Activated CD4-positive, alpha-beta T cell treated with anti-CD3 and anti-CD28 coated beads for 1 hour (primary cell): ENCODE results near the gene TMEM132C.

Source experiments
- DNase-seq: peaks from one replicate; pipeline ENCODE4 v3.0.0-alpha.2; 2020

TMEM132C gene

DNA sequence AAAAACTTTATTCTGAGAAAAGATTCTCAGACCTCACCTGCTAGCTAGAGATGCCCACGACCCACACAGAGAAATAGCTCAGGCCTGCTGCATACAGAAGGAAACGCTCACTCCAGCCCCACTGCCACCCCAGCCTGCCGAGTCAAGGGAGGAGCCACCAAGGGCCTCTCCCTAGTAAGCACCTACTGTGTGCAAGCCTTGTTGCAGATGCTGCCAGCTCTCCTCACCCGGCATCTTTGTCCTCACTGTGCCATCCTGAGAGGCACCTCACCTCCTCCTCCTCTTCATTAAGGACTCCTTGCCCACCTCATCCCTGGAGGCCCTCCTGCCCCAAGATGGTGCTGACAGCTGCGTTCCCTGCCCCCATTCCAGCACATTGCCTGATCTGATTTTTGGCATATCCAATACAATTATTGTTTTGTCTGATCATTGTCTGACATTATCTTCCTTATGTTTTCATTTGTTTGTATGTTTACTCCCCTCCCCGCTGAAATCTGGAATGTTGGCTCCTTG lies 359.9 kb downstream of the TMEM132C start:
- DNase-seq, result no peak

- DNase-seq, result no peak
Measured at GRCh38 chr12:128627659-128628058, 360.7 kb downstream of the TMEM132C start.

DNA sequence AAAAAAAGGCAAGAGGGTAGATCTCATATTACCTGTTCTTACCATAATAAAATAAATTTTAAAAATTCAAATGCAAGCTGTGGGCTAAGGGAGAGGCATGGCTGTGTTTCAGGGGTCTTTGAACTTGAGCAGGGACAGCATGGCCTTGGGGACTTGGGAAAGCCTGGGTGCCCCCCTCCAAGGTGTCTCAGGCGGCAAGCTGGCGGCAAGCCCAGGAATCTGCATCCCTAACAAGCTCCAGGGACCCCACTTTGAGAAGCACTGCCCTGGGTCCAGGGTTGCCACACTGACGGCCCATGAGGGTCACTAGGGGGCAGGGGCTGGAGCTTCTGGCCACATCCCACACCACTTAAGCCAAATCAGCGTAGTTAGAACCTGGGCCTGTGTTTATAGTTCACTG lies 363.0 kb downstream of the TMEM132C start:
- DNase-seq, result no peak

- no peak for DNase-seq
Measured at GRCh38 chr12:128637642-128638606, 371.0 kb downstream of the TMEM132C start.

- no peak for DNase-seq
Measured at GRCh38 chr12:128639089-128639488, 372.1 kb downstream of the TMEM132C start.

DNA sequence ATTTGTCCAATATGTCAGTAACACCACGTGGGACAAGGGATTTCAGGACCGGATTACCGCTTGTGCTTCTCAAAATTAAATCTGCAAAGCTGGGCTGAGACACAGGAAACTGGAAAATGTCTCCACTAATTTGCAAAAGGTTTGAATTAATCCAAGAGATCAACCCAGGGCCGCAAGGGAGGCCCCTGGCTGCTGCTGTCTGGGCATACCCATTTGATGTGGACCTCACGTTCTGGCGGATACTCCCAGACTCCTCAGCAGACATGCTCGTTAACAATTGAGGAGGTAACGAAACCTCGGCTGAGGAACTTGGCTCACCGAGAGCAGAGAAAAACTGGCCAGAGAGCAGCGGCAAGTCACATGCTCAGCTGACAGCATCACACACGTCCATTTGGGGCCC lies 376.2 kb downstream of the TMEM132C start:
- no peak for DNase-seq

DNA sequence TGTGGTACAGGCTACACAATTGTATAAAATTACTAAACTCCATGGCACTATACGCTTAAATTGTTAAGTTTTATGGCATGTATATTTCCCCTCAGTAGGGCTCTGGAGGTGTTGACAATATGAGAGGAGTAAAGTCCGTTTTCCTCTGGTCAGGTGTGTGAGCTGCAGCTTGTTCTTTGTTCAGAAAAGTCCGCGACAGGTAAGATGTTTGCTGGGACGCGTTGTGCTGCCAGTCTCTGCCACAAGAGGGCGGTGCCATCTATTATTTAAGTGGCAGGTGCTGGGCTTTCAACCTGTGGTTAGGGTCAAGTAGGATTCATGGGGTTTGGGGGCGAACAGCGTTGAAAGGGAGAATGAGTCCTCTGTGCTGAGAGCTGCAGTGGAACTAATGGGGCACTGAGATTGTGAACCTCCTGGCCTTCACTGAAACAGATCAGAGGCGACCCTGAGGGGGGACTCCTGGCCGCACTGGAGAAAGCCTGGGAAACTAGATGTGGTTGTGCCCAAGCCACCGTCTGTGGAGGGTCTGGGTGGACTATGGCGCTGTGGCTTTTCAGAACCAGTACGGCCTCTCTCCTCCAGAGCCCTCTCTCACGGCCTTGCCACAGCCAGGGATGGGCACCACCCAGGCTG lies 377.8 kb downstream of the TMEM132C start:
- no peak for DNase-seq

GRCh38 chr12:128649902-128650301 lies 382.9 kb downstream of the TMEM132C start:
- no peak for DNase-seq

GRCh38 chr12:128652136-128652751 lies 385.3 kb downstream of the TMEM132C start:
- no peak for DNase-seq

- no peak for DNase-seq
Measured at GRCh38 chr12:128654468-128654867, 387.5 kb downstream of the TMEM132C start.

- no peak for DNase-seq
Measured at GRCh38 chr12:128657378-128657777, 390.4 kb downstream of the TMEM132C start.

DNA sequence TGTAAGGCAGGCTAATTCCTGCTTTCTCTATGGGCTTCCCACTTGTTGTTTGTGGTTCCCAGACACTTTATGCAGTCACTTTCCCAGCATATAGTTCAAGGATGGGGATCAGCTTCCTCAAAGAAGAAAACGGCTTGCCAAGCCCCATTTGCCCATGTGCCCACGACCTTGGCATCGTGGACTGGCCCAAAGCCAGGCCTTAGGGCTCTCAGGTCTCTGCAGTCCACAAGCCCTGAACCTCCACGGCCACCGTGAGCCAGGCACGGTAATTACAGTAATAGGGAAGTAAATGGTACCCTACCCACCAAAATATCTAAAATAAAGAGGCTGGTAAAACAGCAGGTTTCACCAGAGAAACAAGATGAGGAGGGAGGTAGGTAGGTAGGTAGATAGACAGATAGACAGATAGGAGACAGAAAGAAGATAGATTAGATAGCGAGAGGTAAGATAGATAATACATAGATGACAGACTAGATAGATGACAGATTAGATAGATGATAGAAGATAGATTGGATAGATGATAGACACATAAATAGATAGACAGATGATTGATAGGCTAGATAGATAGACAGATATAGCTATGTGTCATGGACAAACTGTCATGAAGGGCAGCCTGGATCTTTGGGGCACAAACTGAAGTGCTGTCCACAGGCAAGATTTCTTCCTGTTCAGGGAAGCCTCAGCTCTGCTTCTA lies 393.7 kb downstream of the TMEM132C start:
- DNase-seq, result no peak

DNA sequence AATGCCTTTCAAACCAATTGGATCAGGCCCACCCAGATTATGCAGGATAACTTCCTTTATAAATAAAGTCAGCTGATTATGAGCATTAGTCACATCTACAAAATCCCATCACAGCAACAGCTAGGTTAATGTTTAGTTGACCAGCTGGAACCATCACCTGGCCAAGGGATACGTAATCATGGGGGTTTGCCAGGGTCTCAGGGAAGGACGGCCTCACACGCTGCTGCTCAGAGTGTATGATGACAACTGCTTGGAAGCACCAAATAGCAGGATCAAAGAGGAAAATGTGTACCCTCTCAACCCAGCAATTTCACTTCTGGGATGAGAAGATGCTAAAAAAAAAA lies 394.2 kb downstream of the TMEM132C start:
- DNase-seq, result no peak

DNA sequence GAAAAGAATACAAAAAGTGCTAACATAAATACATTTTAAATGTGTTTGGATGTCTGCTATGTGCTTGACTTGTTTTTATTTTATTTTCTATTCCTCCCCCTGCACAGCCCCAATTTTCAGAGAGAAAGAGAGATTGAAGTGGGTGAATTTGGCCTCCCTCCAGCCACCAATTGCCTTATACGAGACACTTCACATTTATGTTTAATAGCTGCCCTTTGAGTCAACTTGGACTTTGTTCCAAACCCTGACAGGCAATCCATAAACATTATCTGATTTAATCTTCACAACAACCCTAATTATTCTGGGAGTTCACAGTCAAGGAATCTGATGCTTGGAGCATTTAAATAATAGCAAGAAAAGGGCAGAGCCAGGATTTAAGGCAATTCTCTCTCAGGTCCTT lies 395.1 kb downstream of the TMEM132C start:
- no peak for DNase-seq

DNA sequence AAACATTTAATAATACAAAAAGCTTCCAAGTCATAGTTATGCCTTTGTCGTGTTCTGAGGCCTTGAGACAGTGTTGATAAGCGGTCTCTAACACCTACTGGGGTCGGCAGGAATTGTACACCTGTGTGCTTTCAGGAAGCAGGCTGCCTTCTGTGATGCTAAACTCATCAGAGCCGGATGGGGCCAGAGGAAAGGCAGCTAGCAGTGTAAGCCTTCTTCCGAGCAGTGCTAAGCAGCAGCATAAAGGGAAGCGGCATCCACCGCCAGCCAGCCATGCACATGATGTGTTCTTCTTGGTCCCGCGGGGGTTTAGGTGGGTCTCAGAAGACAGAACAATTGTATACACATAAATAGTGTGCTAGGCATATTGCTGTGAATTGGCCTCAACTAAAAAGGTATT lies 397.5 kb downstream of the TMEM132C start:
- no peak for DNase-seq

DNA sequence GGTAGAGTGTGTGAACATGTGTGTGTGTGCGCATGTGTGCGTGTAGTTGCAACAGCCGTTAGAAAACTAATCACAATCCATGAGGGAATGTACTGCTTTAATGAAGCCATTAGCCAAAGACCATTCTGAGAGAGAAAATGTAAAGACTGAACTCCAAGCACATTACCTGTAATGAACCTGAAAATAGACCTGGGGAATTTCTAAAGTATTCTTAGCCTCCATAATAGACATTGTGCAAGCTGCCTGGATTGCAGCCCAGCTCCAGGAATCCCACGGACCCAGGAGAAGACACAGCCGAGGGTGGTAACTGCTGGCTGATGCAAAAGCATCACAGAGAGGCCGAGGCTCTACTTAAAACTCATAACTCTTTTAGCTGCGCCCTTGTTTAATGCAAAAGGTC lies 400.2 kb downstream of the TMEM132C start:
- no peak for DNase-seq

DNA sequence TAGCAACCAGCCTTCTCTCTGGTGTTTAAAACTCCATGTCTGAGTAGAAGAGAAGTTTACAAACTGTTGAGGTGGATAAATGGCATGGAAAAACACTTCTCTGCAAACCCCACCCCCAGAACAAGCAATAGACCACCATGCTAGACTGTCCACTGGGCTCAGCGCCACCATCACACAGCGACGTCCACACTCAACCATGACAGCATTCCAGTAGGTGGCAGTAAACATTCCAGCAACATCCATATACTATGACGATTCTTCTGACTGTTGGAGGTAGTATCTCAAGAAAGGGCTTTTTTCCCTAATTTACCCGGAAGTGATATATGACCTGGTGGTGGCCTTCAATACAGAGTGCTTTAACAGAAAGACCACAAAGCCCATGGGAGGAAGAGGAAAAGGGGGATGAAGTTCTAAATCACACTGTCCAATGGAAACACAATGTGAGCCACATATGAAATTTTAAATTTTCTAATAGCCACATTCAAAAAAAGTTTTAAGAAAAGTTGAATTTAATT lies 404.6 kb downstream of the TMEM132C start:
- DNase-seq, result no peak

DNA sequence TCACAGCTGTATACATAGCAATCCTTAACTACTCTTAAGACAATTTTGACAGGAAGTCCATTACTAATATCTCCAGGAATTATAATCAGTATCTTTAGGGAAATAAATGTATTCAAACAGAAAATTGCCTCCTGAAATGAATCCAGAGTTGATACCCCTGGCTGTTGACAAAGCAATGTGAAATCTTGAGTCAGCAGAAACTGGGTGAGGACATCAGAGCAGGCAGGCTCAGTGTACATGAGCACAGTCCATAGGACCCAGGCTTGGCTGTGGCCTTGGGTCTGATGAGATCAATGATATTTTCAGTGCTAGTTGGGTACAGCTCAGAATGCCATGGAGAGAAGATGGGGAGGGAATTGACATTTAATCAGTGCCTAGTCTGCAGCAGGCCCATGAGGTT lies 405.5 kb downstream of the TMEM132C start:
- DNase-seq, result no peak

DNA sequence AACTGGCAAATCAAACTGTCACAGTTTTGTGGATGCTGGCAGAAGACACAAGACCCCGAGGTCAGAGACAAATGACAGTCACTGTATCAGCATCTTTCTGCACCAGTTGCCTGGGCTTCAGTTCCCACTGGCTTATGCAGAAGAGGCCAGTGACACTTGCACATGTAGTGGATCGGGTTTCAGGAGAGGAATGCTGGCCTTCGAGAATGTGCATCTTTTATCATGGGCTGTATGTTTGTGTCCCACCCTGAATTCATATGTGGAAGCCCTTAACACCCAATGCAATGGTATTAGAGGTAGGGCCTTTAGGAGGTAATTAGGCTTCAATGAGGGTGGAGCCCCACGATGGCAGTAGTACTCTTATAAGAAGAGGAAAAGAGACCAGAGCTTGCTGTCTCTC lies 405.9 kb downstream of the TMEM132C start:
- no peak for DNase-seq

DNA sequence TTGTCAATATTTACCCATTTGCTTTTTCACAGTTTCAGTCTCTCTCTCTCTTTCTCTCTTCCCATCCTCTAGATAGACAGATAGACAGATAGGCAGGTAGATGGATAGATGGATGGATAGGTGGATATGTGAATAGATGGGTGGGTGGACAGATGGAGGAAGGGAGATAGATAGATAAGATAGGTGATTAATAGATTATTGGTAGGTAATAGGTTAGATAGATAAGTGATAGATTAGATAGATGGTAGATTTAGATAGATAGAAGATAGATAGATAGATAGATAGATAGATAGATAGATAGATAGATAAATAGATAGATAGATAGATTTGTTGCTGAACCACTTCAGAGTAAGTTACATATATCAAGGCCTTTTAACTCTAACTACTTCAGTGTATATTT lies 408.6 kb downstream of the TMEM132C start:
- no peak for DNase-seq

- no peak for DNase-seq
Measured at GRCh38 chr12:128680555-128680954, 413.6 kb downstream of the TMEM132C start.

- no peak for DNase-seq
Measured at GRCh38 chr12:128682548-128683275, 415.7 kb downstream of the TMEM132C start.
